ENCODE results near the gene CXCL8. TPM values are rescaled to one million over a fixed set of nuclear protein-coding genes. Genes with fewer than 3 reads are reported as not detected.

Gene CXCL8
- total RNA-seq, 1 experiment from 2014 or later = 477 TPM

DNA sequence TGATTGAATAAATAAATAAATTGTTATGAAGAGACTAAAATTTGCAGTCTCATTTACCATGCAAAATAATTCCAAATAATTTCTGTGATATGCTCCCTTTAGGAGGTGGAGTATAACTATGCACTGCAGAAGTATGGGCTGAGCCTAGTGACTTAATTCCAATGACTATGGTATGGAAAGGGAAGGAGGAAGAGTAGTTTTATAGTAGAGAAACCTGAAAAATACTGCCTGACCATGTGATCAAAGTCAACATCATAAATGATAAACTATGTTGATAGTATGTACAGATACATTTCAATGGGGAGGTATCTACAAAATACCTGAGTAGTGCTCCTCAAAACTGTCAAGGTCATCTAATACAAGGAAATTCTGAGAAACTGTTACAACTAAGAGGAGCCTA lies 14.6 kb downstream of the CXCL8 start:
- Histone ChIP-seq H3F3A (ENCODE audit: low read length, unreplicated experiment) (no peaks in the 10 kb centered on the region), H4K20me1 (ENCODE audit: low read length) (no peaks in the 10 kb centered on the region), H3K27me3 (ENCODE audit: low read length) (no peaks in the 10 kb centered on the region), H3K27ac (ENCODE audit: low read length) (no peak overlapping the region), H3K36me3 (ENCODE audit: low read depth, low read length) (no peaks in the 10 kb centered on the region), H2AFZ (ENCODE audit: low read length) (no peak overlapping the region), H3K9me3 (ENCODE audit: low read length) (no peaks in the 10 kb centered on the region), H3K4me3 (ENCODE audit: low read length) (no peak overlapping the region), H3K4me1 (ENCODE audit: insufficient read depth, low read length) (no peaks in the 10 kb centered on the region), H3K9ac (ENCODE audit: low read length) (no peak overlapping the region), H3K79me2 (ENCODE audit: low read length) (no peaks in the 10 kb centered on the region), H3K4me2 (ENCODE audit: low read length) (no peak overlapping the region), H3K9me2 (replicated peaks; ENCODE audit: low read length) (no peaks in the 10 kb centered on the region)
- ChIA-PET POLR2A (ENCODE audit: unreplicated experiment) (no interaction called here), CTCF (no interaction called here)
- TF ChIP-seq EZH2 (IDR thresholded peaks at IDR 0.05; ENCODE audit: low read length, unreplicated experiment) = no peak
- no peak for TF ChIP-seq EZH2phosphoT487 (IDR thresholded peaks at IDR 0.05; ENCODE audit: borderline replicate concordance, low read length)
- TF ChIP-seq, protein P1, sequence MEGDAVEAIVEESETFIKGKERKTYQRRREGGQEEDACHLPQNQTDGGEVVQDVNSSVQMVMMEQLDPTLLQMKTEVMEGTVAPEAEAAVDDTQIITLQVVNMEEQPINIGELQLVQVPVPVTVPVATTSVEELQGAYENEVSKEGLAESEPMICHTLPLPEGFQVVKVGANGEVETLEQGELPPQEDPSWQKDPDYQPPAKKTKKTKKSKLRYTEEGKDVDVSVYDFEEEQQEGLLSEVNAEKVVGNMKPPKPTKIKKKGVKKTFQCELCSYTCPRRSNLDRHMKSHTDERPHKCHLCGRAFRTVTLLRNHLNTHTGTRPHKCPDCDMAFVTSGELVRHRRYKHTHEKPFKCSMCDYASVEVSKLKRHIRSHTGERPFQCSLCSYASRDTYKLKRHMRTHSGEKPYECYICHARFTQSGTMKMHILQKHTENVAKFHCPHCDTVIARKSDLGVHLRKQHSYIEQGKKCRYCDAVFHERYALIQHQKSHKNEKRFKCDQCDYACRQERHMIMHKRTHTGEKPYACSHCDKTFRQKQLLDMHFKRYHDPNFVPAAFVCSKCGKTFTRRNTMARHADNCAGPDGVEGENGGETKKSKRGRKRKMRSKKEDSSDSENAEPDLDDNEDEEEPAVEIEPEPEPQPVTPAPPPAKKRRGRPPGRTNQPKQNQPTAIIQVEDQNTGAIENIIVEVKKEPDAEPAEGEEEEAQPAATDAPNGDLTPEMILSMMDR (conservative IDR thresholded peaks at IDR 0.05; ENCODE audit: low read depth, low read length) = no peak
- intact Hi-C loops (cut with micrococcal nuclease) = no loop called here
- DNase-seq (no peak), ATAC-seq (no peak)
- BruUV-seq (replicated peaks) = no TSS peak

DNA sequence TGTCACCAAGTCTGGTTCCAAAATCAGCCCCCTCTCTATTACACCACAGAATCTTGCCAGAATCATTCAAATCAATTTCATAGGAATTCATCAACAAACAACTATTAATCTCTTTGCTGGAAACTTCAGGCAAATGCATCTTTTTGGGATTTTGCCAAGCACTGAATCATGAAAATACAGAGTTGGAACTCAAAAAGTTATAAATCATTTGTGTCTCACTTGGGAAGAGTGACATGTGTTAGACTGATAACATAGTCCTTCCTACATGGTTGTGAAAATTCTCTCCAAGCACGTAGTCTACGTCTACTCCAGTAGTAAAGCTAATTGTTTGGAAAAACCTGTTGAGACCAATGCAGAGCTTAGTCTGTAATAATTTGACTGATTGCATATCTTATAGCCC lies 19.0 kb downstream of the CXCL8 start:
- Histone ChIP-seq H3K4me3 (ENCODE audit: low read length) (no peak overlapping the region), H3K79me2 (ENCODE audit: low read length) (no peaks in the 10 kb centered on the region), H3K9me2 (replicated peaks; ENCODE audit: low read length) (no peaks in the 10 kb centered on the region), H2AFZ (ENCODE audit: low read length) (no peak overlapping the region), H3K36me3 (ENCODE audit: low read depth, low read length) (no peaks in the 10 kb centered on the region), H3K9ac (ENCODE audit: low read length) (no peak overlapping the region), H3K27ac (ENCODE audit: low read length) (no peak overlapping the region), H3K4me2 (ENCODE audit: low read length) (no peak overlapping the region), H3F3A (ENCODE audit: low read length, unreplicated experiment) (no peaks in the 10 kb centered on the region), H3K27me3 (ENCODE audit: low read length) (no peaks in the 10 kb centered on the region), H3K9me3 (ENCODE audit: low read length) (no peaks in the 10 kb centered on the region), H3K4me1 (ENCODE audit: insufficient read depth, low read length) (peaks cover 5% of the 10 kb centered on the region), H4K20me1 (ENCODE audit: low read length) (no peaks in the 10 kb centered on the region)
- TF ChIP-seq, protein P1 (conservative IDR thresholded peaks at IDR 0.05; ENCODE audit: low read depth, low read length) = no peak
- no peak for TF ChIP-seq EZH2phosphoT487 (IDR thresholded peaks at IDR 0.05; ENCODE audit: borderline replicate concordance, low read length)
- TF ChIP-seq EZH2 (IDR thresholded peaks at IDR 0.05; ENCODE audit: low read length, unreplicated experiment) = no peak
- no TSS peak for BruUV-seq (replicated peaks)
- DNase-seq (peak; percentile 42), ATAC-seq (peak; percentile 40; the same call in 1 of the 2 replicates)
- intact Hi-C loops (cut with micrococcal nuclease) = no loop called here
- ChIA-PET POLR2A (ENCODE audit: unreplicated experiment) (no interaction called here), CTCF (no interaction called here)

DNA sequence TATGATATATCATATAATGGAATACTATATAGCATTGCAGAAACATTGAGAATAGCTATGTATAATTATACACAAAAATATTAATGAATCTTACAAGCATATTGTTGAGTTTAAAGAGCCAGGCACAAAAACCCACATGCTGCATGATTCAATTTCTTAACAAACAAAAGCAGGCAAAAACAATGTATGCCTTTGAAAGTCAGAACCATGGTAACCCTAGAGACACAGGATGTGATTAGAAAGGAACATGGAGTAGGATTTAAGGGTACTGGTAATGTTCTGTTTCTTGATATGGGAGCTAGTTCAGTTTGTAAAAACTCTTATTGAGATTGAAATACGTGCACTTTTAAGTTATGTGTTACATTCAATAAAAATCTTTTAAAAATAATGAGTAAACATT lies 21.5 kb downstream of the CXCL8 start:
- Histone ChIP-seq H3K9ac (ENCODE audit: low read length) (no peak overlapping the region), H3K27ac (ENCODE audit: low read length) (no peak overlapping the region), H3F3A (ENCODE audit: low read length, unreplicated experiment) (no peaks in the 10 kb centered on the region), H3K27me3 (ENCODE audit: low read length) (no peaks in the 10 kb centered on the region), H3K36me3 (ENCODE audit: low read depth, low read length) (no peaks in the 10 kb centered on the region), H2AFZ (ENCODE audit: low read length) (no peak overlapping the region), H3K4me3 (ENCODE audit: low read length) (no peak overlapping the region), H4K20me1 (ENCODE audit: low read length) (no peaks in the 10 kb centered on the region), H3K9me2 (replicated peaks; ENCODE audit: low read length) (no peaks in the 10 kb centered on the region), H3K79me2 (ENCODE audit: low read length) (no peaks in the 10 kb centered on the region), H3K4me2 (ENCODE audit: low read length) (no peak overlapping the region), H3K9me3 (ENCODE audit: low read length) (no peaks in the 10 kb centered on the region), H3K4me1 (ENCODE audit: insufficient read depth, low read length) (peaks cover 11% of the 10 kb centered on the region)
- ChIA-PET CTCF (no interaction called here), POLR2A (ENCODE audit: unreplicated experiment) (no interaction called here)
- ATAC-seq (no peak), DNase-seq (no peak)
- no TSS peak for BruUV-seq (replicated peaks)
- TF ChIP-seq, protein P1 (conservative IDR thresholded peaks at IDR 0.05; ENCODE audit: low read depth, low read length) = no peak
- TF ChIP-seq EZH2phosphoT487 (IDR thresholded peaks at IDR 0.05; ENCODE audit: borderline replicate concordance, low read length) (no peak), EZH2 (IDR thresholded peaks at IDR 0.05; ENCODE audit: low read length, unreplicated experiment) (no peak)
- intact Hi-C loops (cut with micrococcal nuclease) = no loop called here
